ENCODE measurements around the gene BRAP.
A peak's percentile ranks its signal among the peaks of the same experiment; 100 is the strongest.
"Not testable (repeated sequence)": the region's sequence is repeated elsewhere in the genome, so short reads cannot be mapped to it uniquely, and the experiment has no call there.

BRAP gene

GRCh38 chr12:111719316-111719715 is 33.6 kb upstream of the BRAP start:
- H3K27ac ChIP-seq (ENCODE audit: extremely low read depth, low read depth, low read length); H3K4me3 ChIP-seq (ENCODE audit: low read depth, low read length); H3K9me3 ChIP-seq (ENCODE audit: control insufficient read depth, insufficient read depth, low read depth, low read length); POLR2A ChIA-PET; H3K4me1 ChIP-seq (ENCODE audit: control insufficient read depth, insufficient read depth, low read length); CTCF ChIA-PET: not testable (repeated sequence)
- 0 out of 2 replicates have a peak, but pooled peaks have one; percentile 16 for TF ChIP-seq KLF8 (tag by site-specific recombination; IDR thresholded peaks at IDR 0.05)
- TF ChIP-seq GLIS1 (tag by site-specific recombination; IDR thresholded peaks at IDR 0.05), result peak; percentile 79
- peaks cover 24 to 33% of the 10 kb centered on the region in 2 experiments; a peak in 2 of 3 replicates for H3K36me3 ChIP-seq (ENCODE audit: control insufficient read depth in 2 of 2, insufficient read depth in 1 of 2, low read length in 2 of 2)

GRCh38 chr12:111715279-111715678 is 29.5 kb upstream of the BRAP start:
- peak overlapping the region; percentile 17; the same call in 1 of the 2 replicates for H3K27ac ChIP-seq (ENCODE audit: extremely low read depth, low read depth, low read length)
- H3K36me3 ChIP-seq (ENCODE audit: control insufficient read depth in 2 of 2, insufficient read depth in 1 of 2, low read length in 2 of 2), result peaks cover 34 to 37% of the 10 kb centered on the region in 2 experiments; a peak in 2 of 3 replicates
- TF ChIP-seq ZNF529 (tag by site-specific recombination; IDR thresholded peaks at IDR 0.05; ENCODE audit: insufficient replicate concordance) (no peak), SP3 (tag by site-specific recombination; IDR thresholded peaks at IDR 0.05) (no peak), MYNN (tag by site-specific recombination; IDR thresholded peaks at IDR 0.05; ENCODE audit: borderline replicate concordance) (no peak), ZNF169 (tag by site-specific recombination; IDR thresholded peaks at IDR 0.05) (no peak), ZNF449 (tag by site-specific recombination; IDR thresholded peaks at IDR 0.05) (no peak), OVOL3 (tag by site-specific recombination; IDR thresholded peaks at IDR 0.05) (no peak), ZNF335 (tag by site-specific recombination; conservative IDR thresholded peaks at IDR 0.05) (no peak), PRDM1 (tag by site-specific recombination; IDR thresholded peaks at IDR 0.05) (no peak), ZNF654 (tag by site-specific recombination; IDR thresholded peaks at IDR 0.05; ENCODE audit: low read depth) (no peak), OSR2 (tag by site-specific recombination; IDR thresholded peaks at IDR 0.05) (no peak), KLF9 (tag by site-specific recombination; IDR thresholded peaks at IDR 0.05; ENCODE audit: low read depth) (no peak), ZBTB8A (tag by site-specific recombination; IDR thresholded peaks at IDR 0.05) (no peak), ZNF24 (tag by site-specific recombination; IDR thresholded peaks at IDR 0.05) (no peak), ZNF501 (tag by site-specific recombination; IDR thresholded peaks at IDR 0.05) (no peak), KLF16 (tag by site-specific recombination; IDR thresholded peaks at IDR 0.05) (no peak)
- TF ChIP-seq, protein P1, sequence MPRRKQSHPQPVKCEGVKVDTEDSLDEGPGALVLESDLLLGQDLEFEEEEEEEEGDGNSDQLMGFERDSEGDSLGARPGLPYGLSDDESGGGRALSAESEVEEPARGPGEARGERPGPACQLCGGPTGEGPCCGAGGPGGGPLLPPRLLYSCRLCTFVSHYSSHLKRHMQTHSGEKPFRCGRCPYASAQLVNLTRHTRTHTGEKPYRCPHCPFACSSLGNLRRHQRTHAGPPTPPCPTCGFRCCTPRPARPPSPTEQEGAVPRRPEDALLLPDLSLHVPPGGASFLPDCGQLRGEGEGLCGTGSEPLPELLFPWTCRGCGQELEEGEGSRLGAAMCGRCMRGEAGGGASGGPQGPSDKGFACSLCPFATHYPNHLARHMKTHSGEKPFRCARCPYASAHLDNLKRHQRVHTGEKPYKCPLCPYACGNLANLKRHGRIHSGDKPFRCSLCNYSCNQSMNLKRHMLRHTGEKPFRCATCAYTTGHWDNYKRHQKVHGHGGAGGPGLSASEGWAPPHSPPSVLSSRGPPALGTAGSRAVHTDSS (tag by site-specific recombination; IDR thresholded peaks at IDR 0.05), result no peak
- TF ChIP-seq, protein P2, sequence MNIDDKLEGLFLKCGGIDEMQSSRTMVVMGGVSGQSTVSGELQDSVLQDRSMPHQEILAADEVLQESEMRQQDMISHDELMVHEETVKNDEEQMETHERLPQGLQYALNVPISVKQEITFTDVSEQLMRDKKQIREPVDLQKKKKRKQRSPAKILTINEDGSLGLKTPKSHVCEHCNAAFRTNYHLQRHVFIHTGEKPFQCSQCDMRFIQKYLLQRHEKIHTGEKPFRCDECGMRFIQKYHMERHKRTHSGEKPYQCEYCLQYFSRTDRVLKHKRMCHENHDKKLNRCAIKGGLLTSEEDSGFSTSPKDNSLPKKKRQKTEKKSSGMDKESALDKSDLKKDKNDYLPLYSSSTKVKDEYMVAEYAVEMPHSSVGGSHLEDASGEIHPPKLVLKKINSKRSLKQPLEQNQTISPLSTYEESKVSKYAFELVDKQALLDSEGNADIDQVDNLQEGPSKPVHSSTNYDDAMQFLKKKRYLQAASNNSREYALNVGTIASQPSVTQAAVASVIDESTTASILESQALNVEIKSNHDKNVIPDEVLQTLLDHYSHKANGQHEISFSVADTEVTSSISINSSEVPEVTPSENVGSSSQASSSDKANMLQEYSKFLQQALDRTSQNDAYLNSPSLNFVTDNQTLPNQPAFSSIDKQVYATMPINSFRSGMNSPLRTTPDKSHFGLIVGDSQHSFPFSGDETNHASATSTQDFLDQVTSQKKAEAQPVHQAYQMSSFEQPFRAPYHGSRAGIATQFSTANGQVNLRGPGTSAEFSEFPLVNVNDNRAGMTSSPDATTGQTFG (tag by site-specific recombination; IDR thresholded peaks at IDR 0.05; ENCODE audit: borderline replicate concordance), result no peak
- TF ChIP-seq, protein P3, sequence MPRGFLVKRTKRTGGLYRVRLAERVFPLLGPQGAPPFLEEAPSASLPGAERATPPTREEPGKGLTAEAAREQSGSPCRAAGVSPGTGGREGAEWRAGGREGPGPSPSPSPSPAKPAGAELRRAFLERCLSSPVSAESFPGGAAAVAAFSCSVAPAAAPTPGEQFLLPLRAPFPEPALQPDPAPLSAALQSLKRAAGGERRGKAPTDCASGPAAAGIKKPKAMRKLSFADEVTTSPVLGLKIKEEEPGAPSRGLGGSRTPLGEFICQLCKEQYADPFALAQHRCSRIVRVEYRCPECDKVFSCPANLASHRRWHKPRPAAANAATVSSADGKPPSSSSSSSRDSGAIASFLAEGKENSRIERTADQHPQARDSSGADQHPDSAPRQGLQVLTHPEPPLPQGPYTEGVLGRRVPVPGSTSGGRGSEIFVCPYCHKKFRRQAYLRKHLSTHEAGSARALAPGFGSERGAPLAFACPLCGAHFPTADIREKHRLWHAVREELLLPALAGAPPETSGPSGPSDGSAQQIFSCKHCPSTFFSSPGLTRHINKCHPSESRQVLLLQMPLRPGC (tag by site-specific recombination; IDR thresholded peaks at IDR 0.05), result no peak
- no peaks in the 10 kb centered on the region for H3K4me1 ChIP-seq (ENCODE audit: control insufficient read depth, insufficient read depth, low read length)
- ChIA-PET POLR2A (no interaction called here), CTCF (no interaction called here)
- no peak overlapping the region for H3K4me3 ChIP-seq (ENCODE audit: low read depth, low read length)
- H3K9me3 ChIP-seq (ENCODE audit: control insufficient read depth, insufficient read depth, low read depth, low read length), result no peaks in the 10 kb centered on the region
